GM10266 (cell line): Measurements from ENCODE around the gene BLCAP.

Source experiments
- DNase-seq: peaks from one replicate; pipeline ENCODE4 v3.0.0; 2012; ENCODE audit errors: extremely low spot score
- TF ChIP-seq, protein P1 (sequence below): IDR thresholded peaks from 2 replicates; pipeline ENCODE4 v1.5.1; 2012; ENCODE audit warnings: mild to moderate bottlenecking, low read depth; ENCODE audit not compliant: control insufficient read depth, insufficient read depth; ENCODE audit errors: missing control alignments

BLCAP gene

GRCh38 chr20:37570419-37570818, 42.7 kb upstream of the BLCAP start:
- no peak for DNase-seq

DNA sequence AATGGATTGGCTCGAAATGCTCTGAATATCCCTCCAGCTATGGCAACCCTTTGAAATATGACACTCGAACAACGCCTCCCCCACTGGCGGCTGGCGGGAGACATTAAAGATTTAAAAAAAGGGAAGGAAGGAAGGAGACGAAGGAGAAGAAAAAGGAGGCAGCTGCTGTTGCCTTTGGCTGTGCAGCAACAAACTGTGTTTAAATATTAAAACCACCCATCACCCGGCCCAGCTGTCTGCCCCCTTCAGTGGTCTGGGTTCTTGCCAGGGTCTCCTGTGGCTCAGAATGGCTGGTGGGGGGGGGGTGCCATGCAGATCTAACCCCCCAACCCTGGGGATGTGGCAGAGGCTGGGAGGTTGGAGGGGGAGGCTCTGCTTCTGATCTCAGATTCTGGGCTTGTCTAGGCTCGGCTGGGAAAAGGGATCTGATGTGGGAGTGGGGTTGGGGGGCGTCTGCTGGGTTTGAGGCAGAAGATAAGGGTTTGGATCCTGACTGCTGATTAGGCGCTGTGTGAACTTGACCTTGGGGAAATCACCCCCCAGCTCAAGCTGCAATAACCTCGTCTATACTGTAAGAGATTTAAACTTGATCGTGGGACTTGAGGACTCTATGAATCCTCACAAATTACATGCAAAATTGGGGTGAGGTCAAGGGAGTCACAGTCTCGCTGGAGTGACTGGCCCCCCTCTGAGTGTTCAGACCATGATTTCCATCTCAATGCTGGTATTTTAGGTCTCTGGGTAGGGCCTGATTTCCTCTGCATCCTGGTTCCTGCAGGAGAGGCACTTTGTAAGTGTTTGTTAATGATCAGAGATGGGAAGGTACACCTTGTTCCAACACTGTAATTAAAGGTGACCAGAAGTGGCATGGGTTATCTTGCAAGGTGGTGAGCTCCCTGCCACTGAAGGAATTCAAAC, 40.3 kb upstream of the BLCAP start:
- no peak for DNase-seq
- TF ChIP-seq, protein P1, sequence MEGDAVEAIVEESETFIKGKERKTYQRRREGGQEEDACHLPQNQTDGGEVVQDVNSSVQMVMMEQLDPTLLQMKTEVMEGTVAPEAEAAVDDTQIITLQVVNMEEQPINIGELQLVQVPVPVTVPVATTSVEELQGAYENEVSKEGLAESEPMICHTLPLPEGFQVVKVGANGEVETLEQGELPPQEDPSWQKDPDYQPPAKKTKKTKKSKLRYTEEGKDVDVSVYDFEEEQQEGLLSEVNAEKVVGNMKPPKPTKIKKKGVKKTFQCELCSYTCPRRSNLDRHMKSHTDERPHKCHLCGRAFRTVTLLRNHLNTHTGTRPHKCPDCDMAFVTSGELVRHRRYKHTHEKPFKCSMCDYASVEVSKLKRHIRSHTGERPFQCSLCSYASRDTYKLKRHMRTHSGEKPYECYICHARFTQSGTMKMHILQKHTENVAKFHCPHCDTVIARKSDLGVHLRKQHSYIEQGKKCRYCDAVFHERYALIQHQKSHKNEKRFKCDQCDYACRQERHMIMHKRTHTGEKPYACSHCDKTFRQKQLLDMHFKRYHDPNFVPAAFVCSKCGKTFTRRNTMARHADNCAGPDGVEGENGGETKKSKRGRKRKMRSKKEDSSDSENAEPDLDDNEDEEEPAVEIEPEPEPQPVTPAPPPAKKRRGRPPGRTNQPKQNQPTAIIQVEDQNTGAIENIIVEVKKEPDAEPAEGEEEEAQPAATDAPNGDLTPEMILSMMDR: no peak

More at GRCh38 chr20:37570419-37570818, 42.7 kb upstream of the BLCAP start:
- TF ChIP-seq, protein P1: no peak

DNA sequence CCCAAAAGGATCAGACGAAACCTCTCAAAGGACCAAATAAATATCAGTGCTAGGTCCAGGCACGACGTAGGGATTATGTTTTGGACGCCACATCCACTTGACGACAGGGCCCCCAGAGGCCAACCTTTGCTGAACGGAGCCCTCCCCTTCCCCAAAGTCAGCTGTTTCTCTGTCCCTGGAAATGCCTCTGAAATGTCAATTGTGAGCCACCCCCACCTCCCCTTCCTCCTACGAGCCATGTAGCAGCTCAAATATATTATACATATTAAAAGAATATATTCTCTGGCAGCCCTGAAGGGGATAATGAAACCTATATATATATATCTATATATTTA, 39.6 kb upstream of the BLCAP start:
- TF ChIP-seq, protein P1: no peak
- no peak for DNase-seq

GRCh38 chr20:37566590-37567330, 39.1 kb upstream of the BLCAP start:
- DNase-seq: no peak
- TF ChIP-seq, protein P1: no peak

DNA sequence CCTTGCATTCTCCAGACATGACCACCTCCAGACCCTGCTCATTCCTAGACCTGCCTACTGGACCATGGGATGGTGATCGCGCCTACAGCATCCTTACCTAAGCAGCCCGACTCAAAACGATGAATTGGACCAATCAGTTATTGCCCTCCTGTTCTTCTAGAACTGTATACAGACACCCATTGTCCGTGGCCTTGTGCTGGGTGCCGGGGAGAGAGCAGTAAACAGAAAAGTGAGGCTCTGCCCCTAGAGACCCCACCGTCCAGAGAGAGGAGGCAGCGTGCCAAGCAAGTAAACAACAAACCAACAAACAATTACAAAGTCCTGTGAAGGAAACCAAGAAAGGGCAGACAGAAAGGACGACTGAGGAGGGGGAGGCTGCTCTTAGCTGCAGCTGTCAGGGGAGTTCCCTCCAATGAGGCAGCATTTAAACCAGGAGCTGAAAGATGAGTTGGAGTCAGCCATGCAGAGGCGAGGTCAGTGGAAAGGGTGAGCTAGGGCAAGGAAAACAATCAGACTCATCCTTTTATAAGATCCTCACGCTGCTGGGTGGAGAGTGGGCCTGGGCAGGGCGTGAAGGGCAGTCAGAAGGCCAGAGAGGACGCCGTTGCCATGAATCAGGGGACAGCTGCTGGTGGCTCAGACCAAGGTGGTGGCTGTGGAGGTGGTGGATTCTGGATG, 37.6 kb upstream of the BLCAP start:
- DNase-seq: no peak
- TF ChIP-seq, protein P1: no peak

GRCh38 chr20:37564388-37565133, 36.9 kb upstream of the BLCAP start:
- peak; percentile 74 for DNase-seq
- TF ChIP-seq, protein P1: peak; percentile 93
